CD4-positive, alpha-beta T cell treated with Interleukin-6 at 100 ng/mL for 8 hours (primary cell): Measurements from ENCODE around the gene SIGLEC5.
"Not testable (repeated sequence)": the region's sequence is repeated elsewhere in the genome, so short reads cannot be mapped to it uniquely, and the experiment has no call there.

Experiments
- DNase-seq: peaks from one replicate; pipeline ENCODE4 v3.0.0-alpha.2; 2020; ENCODE audit warnings: mixed read lengths, low spot score

Gene SIGLEC5, protein sequence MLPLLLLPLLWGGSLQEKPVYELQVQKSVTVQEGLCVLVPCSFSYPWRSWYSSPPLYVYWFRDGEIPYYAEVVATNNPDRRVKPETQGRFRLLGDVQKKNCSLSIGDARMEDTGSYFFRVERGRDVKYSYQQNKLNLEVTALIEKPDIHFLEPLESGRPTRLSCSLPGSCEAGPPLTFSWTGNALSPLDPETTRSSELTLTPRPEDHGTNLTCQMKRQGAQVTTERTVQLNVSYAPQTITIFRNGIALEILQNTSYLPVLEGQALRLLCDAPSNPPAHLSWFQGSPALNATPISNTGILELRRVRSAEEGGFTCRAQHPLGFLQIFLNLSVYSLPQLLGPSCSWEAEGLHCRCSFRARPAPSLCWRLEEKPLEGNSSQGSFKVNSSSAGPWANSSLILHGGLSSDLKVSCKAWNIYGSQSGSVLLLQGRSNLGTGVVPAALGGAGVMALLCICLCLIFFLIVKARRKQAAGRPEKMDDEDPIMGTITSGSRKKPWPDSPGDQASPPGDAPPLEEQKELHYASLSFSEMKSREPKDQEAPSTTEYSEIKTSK

GRCh38 chr19:51630315-51630714 lies at the start of gene SIGLEC5:
TSS of gene SIGLEC5 (minus strand) at chr19:51630401. CDS start at chr19:51630335, 66 bp downstream.
- DNase-seq, result not testable (repeated sequence)

GRCh38 chr19:51676566-51677083 lies 46.4 kb upstream of the SIGLEC5 start:
- DNase-seq, result peak; percentile 39

GRCh38 chr19:51675911-51676565 lies 45.8 kb upstream of the SIGLEC5 start:
- not testable (repeated sequence) for DNase-seq

DNA sequence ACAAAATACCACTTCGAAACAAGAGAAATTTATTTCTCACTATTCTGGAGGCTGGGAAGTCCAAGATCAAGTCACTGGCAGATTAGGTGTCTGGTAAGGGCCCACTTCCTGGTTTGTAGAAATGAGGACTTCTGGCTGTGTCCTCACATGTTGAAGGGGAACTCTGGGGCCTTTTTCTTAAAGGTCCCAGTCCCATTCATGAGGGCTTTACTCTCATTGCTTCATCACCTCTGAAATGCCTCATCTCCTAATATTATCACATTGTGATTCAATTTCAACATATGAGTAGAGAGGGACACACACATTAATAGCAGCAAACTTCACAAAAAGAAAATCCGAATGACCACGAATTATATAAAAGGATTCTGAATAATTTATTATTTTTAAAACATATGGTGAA lies 38.0 kb upstream of the SIGLEC5 start:
- DNase-seq, result no peak

DNA sequence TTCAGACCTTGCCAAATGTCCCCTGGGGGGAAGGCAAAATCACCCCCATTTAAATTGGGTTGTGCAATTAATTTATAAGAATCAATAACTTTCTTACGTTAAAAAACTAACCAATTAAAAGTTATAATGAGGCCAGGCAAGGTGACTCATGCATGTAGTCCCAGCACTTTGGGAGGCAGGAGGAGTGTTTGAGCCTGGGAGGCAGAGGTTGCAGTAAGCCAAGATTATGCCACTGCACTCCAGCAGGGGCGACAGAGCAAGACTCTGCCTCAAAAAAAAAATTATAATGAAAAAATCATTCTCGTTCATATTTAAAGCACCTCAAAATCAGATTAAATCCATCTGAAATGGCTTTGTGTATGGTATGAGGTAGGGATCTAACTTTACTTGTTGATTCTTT lies 34.8 kb upstream of the SIGLEC5 start:
- no peak for DNase-seq

- DNase-seq, result no peak
These were observed 33.9 kb upstream of the SIGLEC5 start for GRCh38 chr19:51664131-51664530.

DNA sequence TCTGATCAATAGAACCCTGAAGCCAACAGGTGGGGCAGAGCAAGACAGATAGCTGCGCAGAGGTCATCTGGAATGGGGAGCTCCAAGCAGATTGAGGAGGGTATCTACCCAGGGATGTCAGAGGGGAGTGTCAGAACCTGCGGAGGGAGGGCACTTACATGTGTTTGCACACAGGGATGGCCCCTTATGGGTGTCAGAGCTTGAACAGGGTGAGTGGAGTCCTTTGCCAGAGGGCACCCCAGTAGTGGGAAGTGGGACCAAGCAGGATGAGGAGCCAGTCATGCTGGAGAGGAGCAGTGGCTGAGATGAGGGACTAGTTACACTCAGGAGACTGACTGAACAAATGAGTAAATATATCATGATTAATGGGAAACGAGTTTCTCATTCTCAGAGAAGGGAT lies 33.4 kb upstream of the SIGLEC5 start:
- DNase-seq, result no peak

GRCh38 chr19:51660975-51661600 lies 30.9 kb upstream of the SIGLEC5 start:
- DNase-seq, result peak; percentile 40

DNA sequence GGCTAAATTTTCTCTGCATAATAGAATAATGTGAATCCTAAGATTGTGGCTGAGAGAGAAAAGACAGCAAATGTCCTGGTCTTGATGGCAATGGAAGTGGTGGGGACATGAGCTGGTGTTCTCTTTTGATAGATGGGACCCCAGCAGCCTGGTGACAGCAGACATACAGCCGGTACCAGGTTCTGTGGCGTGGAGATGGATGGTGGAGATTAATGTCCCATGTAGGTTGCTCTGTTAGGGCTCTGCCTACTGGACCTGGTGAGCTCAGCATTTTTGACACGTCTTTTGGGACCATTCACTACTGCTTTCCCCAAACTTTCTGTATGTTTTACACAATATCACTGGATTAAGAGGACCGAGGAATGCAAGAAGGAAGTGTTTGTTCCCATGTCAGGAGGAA lies 24.6 kb upstream of the SIGLEC5 start:
- no peak for DNase-seq

- no peak for DNase-seq
These were observed 23.0 kb upstream of the SIGLEC5 start for GRCh38 chr19:51653162-51653561.

DNA sequence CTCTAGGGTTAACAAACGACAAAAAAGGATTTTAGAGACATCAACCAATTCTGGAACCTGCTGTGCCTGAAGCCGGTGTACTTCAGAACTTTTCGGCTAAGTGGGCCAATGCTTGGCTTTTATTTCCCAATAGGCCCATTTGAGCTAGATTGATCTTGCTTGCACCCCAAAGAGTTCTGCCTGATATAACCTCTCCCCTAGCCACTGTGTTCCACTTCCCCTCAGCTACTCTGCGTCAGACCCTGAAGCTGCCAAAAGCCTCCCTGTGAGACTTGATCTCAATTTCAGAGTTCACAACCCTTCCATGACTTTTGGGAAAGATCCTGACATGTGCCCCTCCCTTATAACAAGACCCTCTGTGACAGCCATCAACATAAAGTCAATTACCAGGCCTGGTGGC lies 22.1 kb upstream of the SIGLEC5 start:
- no peak for DNase-seq

GRCh38 chr19:51651216-51651846 lies 21.1 kb upstream of the SIGLEC5 start:
- DNase-seq, result no peak

GRCh38 chr19:51647318-51647717 lies 17.1 kb upstream of the SIGLEC5 start:
- no peak for DNase-seq

DNA sequence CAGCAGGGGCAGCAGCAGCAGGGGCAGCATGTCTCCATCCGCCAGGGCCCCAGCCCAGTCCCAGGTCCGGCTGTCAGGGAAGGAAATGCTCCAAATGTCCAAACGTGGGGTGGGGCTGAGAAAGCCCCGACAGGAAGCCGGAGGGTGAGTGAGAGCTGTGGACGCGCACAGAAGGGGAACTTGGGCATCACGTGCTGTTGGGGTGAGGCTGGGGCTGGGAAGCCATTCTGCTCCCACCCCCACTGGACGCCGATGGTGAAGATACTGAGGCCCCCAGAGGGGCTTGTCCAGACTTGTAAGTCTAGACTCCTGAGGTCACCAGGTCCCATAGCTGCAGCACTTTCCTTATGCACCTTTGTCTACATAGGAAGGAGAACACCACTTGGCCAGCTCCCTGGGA lies 16.5 kb upstream of the SIGLEC5 start, which contains the start of gene SIGLEC14:
Gene SIGLEC14, minus strand, starts transcription at position 96 of the 400 bp plus-strand sequence. Its CDS starts 66 bp downstream, at position 30.
- not testable (repeated sequence) for DNase-seq

DNA sequence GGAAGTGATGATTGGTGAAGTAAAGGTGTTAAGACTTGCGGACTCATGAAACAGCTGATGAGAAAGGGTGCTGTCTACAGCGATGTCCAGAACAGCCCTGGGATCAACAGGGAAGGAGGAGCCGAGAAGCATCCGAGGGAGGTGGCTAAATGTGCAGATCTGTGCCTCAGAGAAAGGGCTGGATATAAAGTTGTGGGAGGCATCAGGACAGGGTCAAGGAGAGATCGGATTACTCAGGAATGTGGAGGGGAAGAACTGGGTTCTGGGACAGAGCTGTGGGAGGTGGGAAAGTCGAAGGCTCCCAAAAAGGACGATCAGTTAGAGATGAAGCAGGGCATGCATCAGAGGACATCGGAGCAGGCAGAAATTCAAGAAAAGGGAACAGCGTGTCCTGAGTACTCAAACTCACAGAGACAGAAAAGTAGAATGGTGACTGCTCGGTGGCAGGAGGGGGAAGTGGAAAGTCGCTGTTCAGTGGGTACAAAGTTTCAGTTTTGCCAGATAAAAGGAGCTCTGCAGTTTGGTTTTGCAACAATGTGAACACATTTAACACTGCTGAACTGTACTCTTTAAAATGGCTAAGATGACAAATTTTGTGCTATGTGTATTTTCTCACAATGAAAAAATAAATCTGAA lies 14.6 kb upstream of the SIGLEC5 start:
- DNase-seq, result no peak

- DNase-seq, result no peak
These were observed 11.4 kb upstream of the SIGLEC5 start for GRCh38 chr19:51641648-51642047.

DNA sequence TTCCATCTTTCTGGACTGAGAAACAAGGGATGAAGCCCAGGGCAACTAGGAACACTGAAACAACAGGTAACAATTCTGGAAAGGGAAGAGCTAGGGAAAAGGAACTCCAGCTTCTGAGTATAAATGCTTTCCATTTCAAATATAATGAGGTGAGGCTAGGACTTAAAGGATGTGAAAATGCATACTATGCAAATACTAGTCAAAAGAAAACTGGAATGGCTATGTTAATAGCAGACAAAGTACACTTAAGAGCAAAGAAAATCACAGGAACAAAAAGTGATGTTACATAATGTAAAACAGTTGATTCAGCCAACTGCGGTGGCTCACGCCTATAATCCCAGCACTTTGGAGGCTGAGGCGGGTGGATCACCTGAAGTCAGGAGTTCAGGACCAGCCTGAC lies 10.2 kb upstream of the SIGLEC5 start:
- no peak for DNase-seq

DNA sequence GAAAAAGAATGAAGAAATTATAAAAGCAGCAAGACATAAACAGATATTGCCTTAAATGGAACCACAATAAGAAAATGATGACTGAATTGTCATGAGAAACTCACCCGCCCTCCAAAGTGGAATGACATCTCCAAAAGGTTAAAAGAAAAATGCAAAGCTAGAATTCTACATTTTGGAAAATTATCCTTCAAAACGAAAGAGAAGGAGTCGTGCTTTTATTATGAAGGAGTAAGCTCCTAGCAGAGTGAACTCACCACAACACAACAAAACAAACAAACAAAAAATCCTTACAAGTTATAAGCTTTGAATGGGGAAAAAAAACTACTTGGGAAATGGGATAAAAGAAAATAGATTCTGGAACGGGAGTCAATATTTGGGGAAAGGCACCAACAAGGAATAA lies 9.7 kb upstream of the SIGLEC5 start:
- DNase-seq, result no peak

- DNase-seq, result no peak
These were observed 7.3 kb upstream of the SIGLEC5 start for GRCh38 chr19:51637362-51637978.

GRCh38 chr19:51632126-51632525 lies 1.9 kb upstream of the SIGLEC5 start:
- no peak for DNase-seq
